Effector CD4-positive, alpha-beta T cell (primary cell): Measurements from ENCODE around the gene SYCN.

Experiments
- DNase-seq: peaks from one replicate; pipeline ENCODE4 v3.0.0-alpha.2; 2020

The SYCN gene

GRCh38 chr19:39169143-39169810, 34.8 kb downstream of the SYCN start:
- no peak for DNase-seq

- no peak for DNase-seq
Observed at GRCh38 chr19:39168258-39169142, 35.6 kb downstream of the SYCN start.

- DNase-seq: no peak
Observed at GRCh38 chr19:39167461-39168257, 36.4 kb downstream of the SYCN start.

GRCh38 chr19:39166571-39167391, 37.3 kb downstream of the SYCN start:
- no peak for DNase-seq

GRCh38 chr19:39165857-39166256, 38.2 kb downstream of the SYCN start:
- no peak for DNase-seq

- DNase-seq: no peak
Observed at GRCh38 chr19:39164289-39164688, 39.8 kb downstream of the SYCN start.

- DNase-seq: no peak
Observed at GRCh38 chr19:39163621-39164020, 40.4 kb downstream of the SYCN start.

GRCh38 chr19:39162441-39163043, 41.5 kb downstream of the SYCN start:
- no peak for DNase-seq

GRCh38 chr19:39160889-39161672, 43.0 kb downstream of the SYCN start:
- DNase-seq: no peak

GRCh38 chr19:39160523-39160861, 43.6 kb downstream of the SYCN start:
- DNase-seq: no peak

GRCh38 chr19:39158646-39159260, 45.3 kb downstream of the SYCN start:
- no peak for DNase-seq

- DNase-seq: no peak
Observed at GRCh38 chr19:39157997-39158389, 46.1 kb downstream of the SYCN start.

- no peak for DNase-seq
Observed at GRCh38 chr19:39157275-39157996, 46.6 kb downstream of the SYCN start.

- DNase-seq: no peak
Observed at GRCh38 chr19:39156326-39157230, 47.5 kb downstream of the SYCN start.

- DNase-seq: no peak
Observed at GRCh38 chr19:39155741-39156140, 48.3 kb downstream of the SYCN start.

GRCh38 chr19:39155114-39155700, 48.9 kb downstream of the SYCN start:
- no peak for DNase-seq

GRCh38 chr19:39154629-39155100, 49.4 kb downstream of the SYCN start:
- no peak for DNase-seq

GRCh38 chr19:39154100-39154628, 49.9 kb downstream of the SYCN start:
- no peak for DNase-seq
